ENCODE results near the gene PCED1B.
"Not testable (repeated sequence)": the region's sequence is repeated elsewhere in the genome, so short reads cannot be mapped to it uniquely, and the experiment has no call there.

PCED1B gene

DNA sequence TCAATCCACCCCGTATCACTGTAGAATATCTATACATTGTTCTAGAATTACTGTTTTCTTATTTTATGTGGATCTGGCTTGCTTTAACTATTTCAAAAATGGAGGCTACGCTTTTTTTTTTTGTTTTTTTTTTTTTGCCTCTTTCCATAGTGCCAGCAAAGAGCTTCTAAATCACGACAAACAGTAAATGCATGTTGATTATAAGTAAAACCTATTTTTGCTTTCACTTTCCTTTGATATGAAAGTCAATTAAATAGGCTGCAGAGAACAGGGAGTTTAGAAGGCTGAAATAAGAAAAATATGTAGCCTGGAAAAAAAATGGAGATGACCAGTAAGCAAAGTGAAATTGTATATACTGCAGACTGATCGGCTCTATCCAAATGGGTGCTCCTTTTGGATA is 112.6 kb downstream of the PCED1B start:
- TF ChIP-seq, protein P1, sequence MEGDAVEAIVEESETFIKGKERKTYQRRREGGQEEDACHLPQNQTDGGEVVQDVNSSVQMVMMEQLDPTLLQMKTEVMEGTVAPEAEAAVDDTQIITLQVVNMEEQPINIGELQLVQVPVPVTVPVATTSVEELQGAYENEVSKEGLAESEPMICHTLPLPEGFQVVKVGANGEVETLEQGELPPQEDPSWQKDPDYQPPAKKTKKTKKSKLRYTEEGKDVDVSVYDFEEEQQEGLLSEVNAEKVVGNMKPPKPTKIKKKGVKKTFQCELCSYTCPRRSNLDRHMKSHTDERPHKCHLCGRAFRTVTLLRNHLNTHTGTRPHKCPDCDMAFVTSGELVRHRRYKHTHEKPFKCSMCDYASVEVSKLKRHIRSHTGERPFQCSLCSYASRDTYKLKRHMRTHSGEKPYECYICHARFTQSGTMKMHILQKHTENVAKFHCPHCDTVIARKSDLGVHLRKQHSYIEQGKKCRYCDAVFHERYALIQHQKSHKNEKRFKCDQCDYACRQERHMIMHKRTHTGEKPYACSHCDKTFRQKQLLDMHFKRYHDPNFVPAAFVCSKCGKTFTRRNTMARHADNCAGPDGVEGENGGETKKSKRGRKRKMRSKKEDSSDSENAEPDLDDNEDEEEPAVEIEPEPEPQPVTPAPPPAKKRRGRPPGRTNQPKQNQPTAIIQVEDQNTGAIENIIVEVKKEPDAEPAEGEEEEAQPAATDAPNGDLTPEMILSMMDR (IDR thresholded peaks at IDR 0.05): no peak
- Histone ChIP-seq H3K27ac (no peak overlapping the region), H3K4me3 (no peak overlapping the region)
- no peak for DNase-seq (ENCODE audit: low spot score)

DNA sequence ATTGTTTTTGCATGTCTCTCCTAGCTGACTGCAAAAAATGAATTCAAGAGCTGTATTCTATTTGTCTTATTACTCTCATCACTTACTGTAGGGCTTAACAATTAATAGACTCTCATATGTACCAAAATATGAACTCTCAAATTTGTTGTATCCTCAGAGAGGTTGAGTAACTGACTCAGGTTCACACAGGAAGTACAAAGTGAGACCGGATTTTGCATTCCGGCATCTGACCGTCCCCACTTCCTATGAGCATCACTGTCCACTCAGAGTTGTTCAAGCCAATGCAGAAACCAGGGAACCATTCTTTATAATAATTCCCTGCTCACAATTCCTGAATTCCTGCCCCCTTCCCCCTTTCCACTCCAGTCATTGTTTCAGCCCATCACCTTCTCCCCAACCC is 113.6 kb downstream of the PCED1B start:
- TF ChIP-seq, protein P1 (IDR thresholded peaks at IDR 0.05): no peak
- no peak overlapping the region for H3K4me3 ChIP-seq
- H3K27ac ChIP-seq: no peak overlapping the region
- no peak for DNase-seq (ENCODE audit: low spot score)

DNA sequence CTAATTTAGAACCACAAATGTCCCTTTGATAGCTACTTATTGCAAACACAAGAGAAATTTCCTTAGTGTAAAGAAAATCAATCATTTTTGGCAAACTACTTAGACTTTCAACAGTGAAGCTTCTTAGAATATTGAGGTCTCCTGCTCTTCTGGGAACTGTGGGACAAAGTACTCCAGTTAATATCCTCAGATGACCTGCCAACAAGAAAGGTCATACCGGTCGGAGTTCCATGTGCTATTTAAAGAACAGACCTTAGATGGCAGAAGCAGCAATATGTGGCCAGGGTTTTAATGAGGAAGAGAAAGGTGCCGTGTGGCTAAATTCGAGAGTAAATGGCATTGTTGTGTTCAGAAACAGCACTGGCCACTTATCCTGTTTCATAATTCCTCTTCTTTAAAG is 115.1 kb downstream of the PCED1B start:
- DNase-seq (ENCODE audit: low spot score): no peak
- TF ChIP-seq, protein P1 (IDR thresholded peaks at IDR 0.05): no peak
- H3K4me3 ChIP-seq: no peak overlapping the region
- no peak overlapping the region for H3K27ac ChIP-seq

DNA sequence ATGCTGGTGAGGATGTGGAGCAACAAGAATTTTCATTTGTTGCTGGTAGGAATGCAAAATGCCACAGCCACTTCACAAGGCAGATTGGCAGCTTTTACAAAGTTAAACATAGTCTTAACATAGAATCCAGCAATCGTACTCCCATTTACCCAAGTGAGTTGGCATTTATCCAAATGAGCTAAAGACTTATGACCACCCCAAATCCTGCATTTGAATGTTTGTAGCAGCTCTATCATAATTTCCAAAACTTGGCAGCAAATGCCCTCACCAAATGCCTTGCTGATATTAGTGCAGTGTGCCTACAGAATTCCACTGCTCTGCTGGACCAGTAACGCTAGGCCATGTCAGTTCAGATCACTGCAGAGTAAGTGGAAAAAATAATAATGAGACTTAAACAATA is 121.0 kb downstream of the PCED1B start:
- Histone ChIP-seq H3K4me3 (no peak overlapping the region), H3K27ac (no peak overlapping the region)
- TF ChIP-seq, protein P1 (IDR thresholded peaks at IDR 0.05): no peak
- DNase-seq (ENCODE audit: low spot score): no peak

DNA sequence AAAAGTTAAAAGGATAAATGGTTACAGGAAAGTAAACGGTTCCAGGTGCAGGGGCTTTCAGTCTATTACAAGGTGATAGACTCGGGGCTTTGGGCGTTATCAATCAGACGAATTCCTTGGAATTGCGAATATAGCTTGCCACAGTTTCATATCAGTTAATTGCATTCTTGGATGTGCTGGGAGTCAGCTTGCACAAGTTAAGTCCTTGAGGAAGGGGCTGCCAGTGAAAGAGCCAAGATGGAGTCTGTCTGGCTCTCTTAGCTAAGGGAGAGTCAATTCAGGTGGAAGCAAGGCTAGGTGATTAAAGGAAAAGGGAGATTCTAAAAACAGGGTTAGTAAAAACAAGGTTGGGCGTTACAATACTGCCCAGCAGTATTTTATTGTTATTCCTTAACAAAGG is 121.8 kb downstream of the PCED1B start:
- not testable (repeated sequence) for DNase-seq (ENCODE audit: low spot score); H3K4me3 ChIP-seq; H3K27ac ChIP-seq

DNA sequence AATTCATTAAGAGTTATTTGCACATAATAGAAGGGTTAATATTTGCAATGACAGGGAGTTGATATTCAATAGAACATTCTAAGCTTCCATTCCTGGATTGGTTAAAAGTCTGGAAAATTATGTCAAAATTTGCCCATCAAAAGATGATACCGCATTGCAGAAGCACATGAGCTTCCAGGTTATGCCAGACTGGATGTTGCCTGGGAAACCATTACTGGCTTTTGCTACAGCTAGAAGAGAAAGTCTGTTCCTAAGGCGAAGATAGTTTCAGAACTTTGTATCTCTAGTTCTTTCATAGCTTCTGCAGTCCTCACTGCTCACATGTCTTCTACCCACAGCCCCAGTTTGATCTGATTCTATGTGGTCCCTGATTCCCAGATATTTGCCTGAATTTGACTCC is 122.8 kb downstream of the PCED1B start:
- DNase-seq (ENCODE audit: low spot score): no peak
- TF ChIP-seq, protein P1 (IDR thresholded peaks at IDR 0.05): no peak
- H3K27ac ChIP-seq: no peak overlapping the region
- H3K4me3 ChIP-seq: no peak overlapping the region

DNA sequence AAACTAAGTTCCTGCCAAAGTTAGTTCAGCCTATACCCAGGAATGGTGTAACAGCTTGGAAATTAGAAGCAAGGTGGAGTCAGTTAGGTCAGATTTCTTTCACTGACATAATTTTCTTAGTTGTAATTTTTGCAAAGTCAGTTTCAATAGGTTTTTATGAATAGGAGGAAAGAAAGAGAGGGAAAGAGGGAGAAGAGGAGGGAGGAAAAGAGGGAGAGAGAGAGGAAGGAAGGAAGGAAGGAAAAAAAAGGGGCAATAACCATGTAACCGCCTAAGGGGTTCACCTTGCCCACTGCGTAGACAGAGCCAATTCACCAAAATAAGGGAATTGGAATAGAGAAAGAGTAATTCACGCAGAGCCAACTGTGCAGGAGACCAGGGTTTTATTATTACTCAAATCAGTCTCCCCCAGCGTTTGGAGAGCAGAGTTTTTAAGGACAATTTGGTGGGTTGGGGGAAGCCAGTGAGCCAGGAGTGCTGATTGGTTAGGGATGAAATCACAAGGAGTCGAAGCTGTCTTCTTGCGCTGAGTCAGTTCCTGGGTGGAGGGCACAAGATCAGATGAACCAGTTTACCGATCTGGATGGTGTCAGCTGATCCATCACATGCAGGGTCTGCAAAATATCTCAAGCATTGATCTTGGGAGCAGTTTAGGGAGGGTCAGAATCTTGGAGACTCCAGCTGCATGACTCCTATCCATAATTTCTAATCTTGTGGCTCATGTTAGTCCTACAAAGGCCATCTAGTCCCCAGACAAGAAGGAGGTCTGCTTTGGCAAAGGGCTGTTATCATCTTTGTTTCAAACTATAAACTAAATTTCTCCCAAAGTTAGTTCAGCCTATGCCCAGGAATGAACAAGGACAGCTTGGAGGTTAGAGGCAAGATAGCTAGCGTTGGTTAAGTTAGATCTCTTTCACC is 126.4 kb downstream of the PCED1B start:
- H3K27ac ChIP-seq: no peak overlapping the region
- DNase-seq (ENCODE audit: low spot score): no peak
- TF ChIP-seq, protein P1 (IDR thresholded peaks at IDR 0.05): no peak
- H3K4me3 ChIP-seq: no peak overlapping the region

Measured in coronary artery (tissue), 2 donors.